ENCODE data around the gene GRIA3.

- TF ChIP-seq USF1 (IDR thresholded peaks at IDR 0.05; ENCODE audit: borderline replicate concordance, extremely low read length, insufficient read depth, low read depth, low read length) (no peak), YY1 (IDR thresholded peaks at IDR 0.05; ENCODE audit: low read depth, low read length) (no peak), CTCF (IDR thresholded peaks at IDR 0.05 in 2 of 3, conservative IDR thresholded peaks at IDR 0.05 in 1 of 3; ENCODE audit: control insufficient read depth in 2 of 3, extremely low read depth in 1 of 3, insufficient read depth in 1 of 3, low read depth in 3 of 3, low read length in 3 of 3) (no peak)
Observed at GRCh38 chrX:123190096-123190495, 6.0 kb downstream of the GRIA3 start.
